HEK293T (cell line): ENCODE data around the gene GABPB1.

Experiments
- ARNT ChIP-seq: fragments of 450-650 bp; IDR thresholded peaks from 2 replicates; pipeline ENCODE4 v1.6.1; 2017; ENCODE audit warnings: mild to moderate bottlenecking
- BHLHE40 ChIP-seq: fragments of 450-650 bp; IDR thresholded peaks from 2 replicates; pipeline ENCODE4 v1.6.1; 2016; ENCODE audit warnings: mild to moderate bottlenecking, moderate library complexity, borderline replicate concordance
- CTBP1 ChIP-seq: fragments of 450-650 bp; IDR thresholded peaks from 2 replicates; pipeline ENCODE4 v1.6.1; 2016; ENCODE audit warnings: borderline replicate concordance
- ELF4 ChIP-seq: fragments of 450-650 bp; IDR thresholded peaks from 2 replicates; pipeline ENCODE4 v1.6.1; 2017; ENCODE audit warnings: antibody characterized with exemption
- FOXA1 ChIP-seq: fragments of 450-650 bp; IDR thresholded peaks from 2 replicates; pipeline ENCODE4 v1.6.1; 2016; ENCODE audit warnings: mild to moderate bottlenecking
- FOXK2 ChIP-seq: fragments of 450-650 bp; IDR thresholded peaks from 2 replicates; pipeline ENCODE4 v1.6.1; 2016; ENCODE audit warnings: mild to moderate bottlenecking
- FOXM1 ChIP-seq: fragments of 450-650 bp; IDR thresholded peaks from 2 replicates; pipeline ENCODE4 v1.6.1; 2017; ENCODE audit warnings: mild to moderate bottlenecking, borderline replicate concordance
- HDGF ChIP-seq: fragments of 450-650 bp; IDR thresholded peaks from 2 replicates; pipeline ENCODE4 v1.6.1; 2017; ENCODE audit warnings: antibody characterized with exemption, borderline replicate concordance
- NFRKB ChIP-seq: fragments of 450-650 bp; IDR thresholded peaks from 2 replicates; pipeline ENCODE4 v1.6.1; 2016; ENCODE audit warnings: mild to moderate bottlenecking, moderate library complexity
- PKNOX1 ChIP-seq: fragments of 450-650 bp; IDR thresholded peaks from 2 replicates; pipeline ENCODE4 v1.6.1; 2016
- SP1 ChIP-seq: fragments of 450-650 bp; IDR thresholded peaks from 2 replicates; pipeline ENCODE4 v1.6.1; 2017
- SUZ12 ChIP-seq: fragments of 450-650 bp; IDR thresholded peaks from 2 replicates; pipeline ENCODE4 v1.6.1; 2016; ENCODE audit warnings: mild to moderate bottlenecking
- TARDBP ChIP-seq: fragments of 450-650 bp; IDR thresholded peaks from 2 replicates; pipeline ENCODE4 v1.6.1; 2016
- ZNF384 ChIP-seq: fragments of 450-650 bp; IDR thresholded peaks from 2 replicates; pipeline ENCODE4 v1.6.1; 2016

- no peak for TF ChIP-seq SP1
- no peak for TF ChIP-seq ELF4
- TF ChIP-seq SUZ12 = no peak
- TF ChIP-seq TARDBP = no peak
- no peak for TF ChIP-seq ZNF384
- TF ChIP-seq CTBP1 = no peak
- no peak for TF ChIP-seq HDGF
- TF ChIP-seq FOXK2 = no peak
- TF ChIP-seq BHLHE40 = no peak
- no peak for TF ChIP-seq NFRKB
- no peak for TF ChIP-seq FOXA1
- TF ChIP-seq ARNT = no peak
- TF ChIP-seq FOXM1 = no peak
- TF ChIP-seq PKNOX1 = peak; percentile 53; the same call in 1 of the 2 replicates
Observed at GRCh38 chr15:50358845-50359244, 3.8 kb upstream of the GABPB1 start.
